Tibial artery (tissue), 4 donors: ENCODE results near the gene MOCS2.

Experiments
- DNase-seq, 2 donors: peaks; one replicate each; pipeline ENCODE4 v3.0.0-alpha.2; 2019
- H3K27ac ChIP-seq, 2 donors: fragments of 200-600 bp; sonication (generic) in 1 of 2; 1 replicate in 1 of 2; 2 replicates in 1 of 2; pipeline ENCODE4 v1.5.1; 2018 to 2019; ENCODE audit warnings: mild to moderate bottlenecking in 1 of 2
- H3K27me3 ChIP-seq, 2 donors: fragments of 200-600 bp; sonication (generic) in 1 of 2; one replicate each; pipeline versions ENCODE4 v1.5.1 to v1.6.0; 2016 to 2019
- H3K36me3 ChIP-seq, 3 donors: fragments of 200-600 bp; sonication (generic) in 2 of 3; one replicate each; pipeline ENCODE4 v1.5.1; 2016 to 2019; ENCODE audit warnings: mild to moderate bottlenecking in 2 of 3
- H3K4me1 ChIP-seq, 4 donors: fragments of 200-600 bp; sonication (generic) in 2 of 4; 1 replicate in 3 of 4; 2 replicates in 1 of 4; pipeline ENCODE4 v1.5.1; 2016 to 2019
- H3K4me3 ChIP-seq, 2 donors: fragments of 200-600 bp; sonication (generic) in 1 of 2; 1 replicate in 1 of 2; 2 replicates in 1 of 2; pipeline ENCODE4 v1.5.1; 2018 to 2019; ENCODE audit warnings: mild to moderate bottlenecking in 2 of 2
- H3K9me3 ChIP-seq, 3 donors: fragments of 200-600 bp; sonication (generic) in 1 of 3; one replicate each; pipeline ENCODE4 v1.5.1; 2016 to 2019
- CTCF ChIP-seq, 2 experiments: fragments of 200-600 bp in 1 of 2; fragments of 450-650 bp in 1 of 2; IDR thresholded peaks; one replicate each; pipeline ENCODE4 v1.5.1; 2017 to 2019; ENCODE audit warnings: antibody characterized with exemption in 2 of 2, mild to moderate bottlenecking in 1 of 2, moderate library complexity in 1 of 2
- intact Hi-C: fragments of 100-400 bp; cut with DNase I; formaldehyde crosslinking; loops from one replicate; pipeline ENCODE4 v1.15.0; 2023; ENCODE audit warnings: low total_unique reads

MOCS2 gene

GRCh38 chr5:53068291-53068836 lies 41.2 kb downstream of the MOCS2 start:
- no peak for DNase-seq
- Histone ChIP-seq H3K4me1 (no peaks in the 10 kb centered on the region), H3K36me3 (peaks cover 0 to 13% (median 0%) of the 10 kb centered on the region in 3 donors), H3K27me3 (no peaks in the 10 kb centered on the region), H3K4me3 (no peak overlapping the region), H3K27ac (no peak overlapping the region), H3K9me3 (no peaks in the 10 kb centered on the region)
- no peak for TF ChIP-seq CTCF (IDR thresholded peaks at IDR 0.05)
- intact Hi-C loops = no loop called here

GRCh38 chr5:53067641-53068040 lies 41.9 kb downstream of the MOCS2 start:
- Histone ChIP-seq H3K4me1 (no peaks in the 10 kb centered on the region), H3K4me3 (no peak overlapping the region), H3K9me3 (no peaks in the 10 kb centered on the region), H3K27me3 (no peaks in the 10 kb centered on the region), H3K36me3 (peaks cover 0 to 13% (median 0%) of the 10 kb centered on the region in 3 donors), H3K27ac (no peak overlapping the region)
- TF ChIP-seq CTCF (IDR thresholded peaks at IDR 0.05) = no peak
- DNase-seq = no peak
- intact Hi-C loops = no loop called here

GRCh38 chr5:53066088-53066487 lies 43.5 kb downstream of the MOCS2 start:
- Histone ChIP-seq H3K27me3 (no peaks in the 10 kb centered on the region), H3K36me3 (peaks cover 0 to 12% (median 0%) of the 10 kb centered on the region in 3 donors), H3K4me3 (no peak overlapping the region), H3K27ac (no peak overlapping the region), H3K9me3 (no peaks in the 10 kb centered on the region), H3K4me1 (no peaks in the 10 kb centered on the region)
- TF ChIP-seq CTCF (IDR thresholded peaks at IDR 0.05) = no peak
- intact Hi-C loops = no loop called here
- no peak for DNase-seq

- TF ChIP-seq CTCF (IDR thresholded peaks at IDR 0.05) = no peak
- Histone ChIP-seq H3K4me1 (no peaks in the 10 kb centered on the region), H3K27ac (no peak overlapping the region), H3K4me3 (no peak overlapping the region), H3K9me3 (no peaks in the 10 kb centered on the region), H3K27me3 (no peaks in the 10 kb centered on the region), H3K36me3 (peaks cover 0 to 23% (median 5%) of the 10 kb centered on the region in 3 donors)
- intact Hi-C loops = no loop called here
- no peak for DNase-seq
Observed at GRCh38 chr5:53063791-53064190, 45.8 kb downstream of the MOCS2 start.

- TF ChIP-seq CTCF (IDR thresholded peaks at IDR 0.05) = no peak
- no peaks in the 10 kb centered on the region for H3K27me3 ChIP-seq
- no peak overlapping the region for H3K27ac ChIP-seq
- intact Hi-C loops = no loop called here
- no peak for DNase-seq
- no peaks in the 10 kb centered on the region for H3K4me1 ChIP-seq
- H3K4me3 ChIP-seq = no peak overlapping the region
- no peaks in the 10 kb centered on the region for H3K9me3 ChIP-seq
- H3K36me3 ChIP-seq = peaks cover 0 to 29% (median 5%) of the 10 kb centered on the region in 3 donors
Observed at GRCh38 chr5:53063176-53063575, 46.4 kb downstream of the MOCS2 start.

GRCh38 chr5:53059281-53059680 lies 50.3 kb downstream of the MOCS2 start:
- Histone ChIP-seq H3K27me3 (no peaks in the 10 kb centered on the region), H3K4me3 (no peak overlapping the region), H3K9me3 (no peaks in the 10 kb centered on the region), H3K27ac (no peak overlapping the region), H3K36me3 (peaks cover 0 to 21% (median 5%) of the 10 kb centered on the region in 3 donors), H3K4me1 (no peaks in the 10 kb centered on the region)
- DNase-seq = no peak
- intact Hi-C loops = no loop called here
- no peak for TF ChIP-seq CTCF (IDR thresholded peaks at IDR 0.05)
